ENCODE data around the gene ADORA1.

Gene ADORA1

DNA sequence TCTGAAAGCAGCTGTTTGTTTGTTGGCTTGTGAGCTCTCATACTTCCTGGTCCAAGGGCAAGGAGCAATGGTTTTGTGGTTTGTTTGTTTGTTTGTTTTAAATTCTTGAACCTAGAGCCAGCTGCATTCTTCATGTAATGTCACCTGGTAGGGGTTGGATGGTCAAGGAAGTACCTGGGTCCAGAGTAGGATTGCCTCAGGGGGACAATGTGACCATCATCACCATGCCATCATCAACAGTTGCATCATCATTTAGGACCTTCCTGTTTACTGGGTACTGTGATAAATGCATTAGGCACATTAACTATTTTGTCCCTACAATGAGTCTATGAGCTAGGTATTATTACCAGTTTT lies 27.0 kb upstream of the ADORA1 start:
- no peaks in the 10 kb centered on the region for H3K4me1 ChIP-seq (ENCODE audit: insufficient read depth, low read length)
- H3K9me3 ChIP-seq (ENCODE audit: insufficient read depth, low read length, severe bottlenecking) = no peaks in the 10 kb centered on the region
- no peaks in the 10 kb centered on the region for H4K20me1 ChIP-seq (ENCODE audit: insufficient read depth, low read length)
- H3K27ac ChIP-seq (ENCODE audit: low read length) = no peak overlapping the region
- no peaks in the 10 kb centered on the region for H3K36me3 ChIP-seq (ENCODE audit: insufficient read depth, low read length)
- no peak overlapping the region for H3K4me2 ChIP-seq (ENCODE audit: insufficient read depth, low read length)
- DNase-seq (no peak), ATAC-seq (ENCODE audit: insufficient read depth, low read depth) (no peak)
- no peak overlapping the region for H3K9ac ChIP-seq (ENCODE audit: low read depth, low read length)
- no peaks in the 10 kb centered on the region for H3K79me2 ChIP-seq (ENCODE audit: insufficient read depth, low read length)
- H2AFZ ChIP-seq (ENCODE audit: low read depth, low read length) = no peak overlapping the region
- no peaks in the 10 kb centered on the region for H3K27me3 ChIP-seq (ENCODE audit: insufficient read depth, low read length, poor library complexity)
- H3K4me3 ChIP-seq (ENCODE audit: low read depth in 1 of 2, low read length in 2 of 2) = no peak overlapping the region
- TF ChIP-seq CTCF (IDR thresholded peaks at IDR 0.05; ENCODE audit: borderline replicate concordance, extremely low read depth, low read length, poor library complexity, severe bottlenecking) (no peak), EZH2 (IDR thresholded peaks at IDR 0.05; ENCODE audit: borderline replicate concordance, low read depth, low read length, severe bottlenecking) (no peak)

DNA sequence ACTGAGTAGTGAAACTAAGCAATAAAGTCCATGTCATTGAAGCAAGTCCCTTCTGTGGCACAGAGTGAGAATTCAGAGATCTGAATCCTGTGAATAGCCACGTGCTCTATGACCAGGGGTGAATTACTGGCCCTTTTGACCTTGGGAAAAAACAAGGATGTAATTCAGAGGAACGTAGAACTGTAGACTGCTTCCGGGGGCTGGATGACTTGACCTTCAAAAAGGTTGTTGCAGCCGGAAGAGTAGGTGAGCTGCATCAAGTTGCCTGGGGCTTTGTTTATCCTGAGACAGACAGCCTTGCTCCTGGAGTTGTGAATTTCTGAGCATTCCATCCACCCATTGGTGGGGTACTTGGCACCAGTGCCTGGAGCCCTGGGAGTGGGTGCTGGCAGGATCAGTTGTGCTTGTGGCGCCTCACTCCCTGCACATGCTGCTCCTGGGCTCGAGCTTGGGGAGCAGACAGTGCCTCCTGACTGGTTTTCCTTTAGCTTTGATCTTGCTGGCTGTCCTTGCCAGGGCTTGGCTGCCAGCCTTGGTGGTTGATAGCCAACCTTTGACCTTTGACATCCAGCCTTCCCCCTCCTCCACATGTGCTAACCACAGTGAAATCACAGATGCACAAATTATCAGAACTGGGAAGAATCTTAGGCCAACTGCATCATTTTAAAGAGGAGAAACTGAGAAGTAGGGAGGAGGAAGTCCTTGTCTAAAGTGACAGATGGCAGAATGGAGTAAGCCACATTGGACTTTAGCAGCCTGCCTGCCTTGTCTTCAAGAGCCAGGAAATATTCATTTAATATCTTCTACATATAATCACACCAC lies 25.5 kb upstream of the ADORA1 start:
- Histone ChIP-seq H3K27ac (ENCODE audit: low read length) (no peak overlapping the region), H2AFZ (ENCODE audit: low read depth, low read length) (no peak overlapping the region), H4K20me1 (ENCODE audit: insufficient read depth, low read length) (no peaks in the 10 kb centered on the region), H3K4me2 (ENCODE audit: insufficient read depth, low read length) (no peak overlapping the region), H3K36me3 (ENCODE audit: insufficient read depth, low read length) (no peaks in the 10 kb centered on the region), H3K4me3 (ENCODE audit: low read depth in 1 of 2, low read length in 2 of 2) (no peak overlapping the region), H3K9ac (ENCODE audit: low read depth, low read length) (no peak overlapping the region), H3K79me2 (ENCODE audit: insufficient read depth, low read length) (no peaks in the 10 kb centered on the region), H3K27me3 (ENCODE audit: insufficient read depth, low read length, poor library complexity) (peaks cover 2% of the 10 kb centered on the region), H3K4me1 (ENCODE audit: insufficient read depth, low read length) (no peaks in the 10 kb centered on the region), H3K9me3 (ENCODE audit: insufficient read depth, low read length, severe bottlenecking) (no peaks in the 10 kb centered on the region)
- ATAC-seq (ENCODE audit: insufficient read depth, low read depth) (no peak), DNase-seq (no peak)
- TF ChIP-seq EZH2 (IDR thresholded peaks at IDR 0.05; ENCODE audit: borderline replicate concordance, low read depth, low read length, severe bottlenecking) (no peak), CTCF (IDR thresholded peaks at IDR 0.05; ENCODE audit: borderline replicate concordance, extremely low read depth, low read length, poor library complexity, severe bottlenecking) (no peak)

GRCh38 chr1:203103216-203103615 lies 24.3 kb upstream of the ADORA1 start:
- H3K27me3 ChIP-seq (ENCODE audit: insufficient read depth, low read length, poor library complexity) = peaks cover 8% of the 10 kb centered on the region
- H3K9me3 ChIP-seq (ENCODE audit: insufficient read depth, low read length, severe bottlenecking) = no peaks in the 10 kb centered on the region
- H3K79me2 ChIP-seq (ENCODE audit: insufficient read depth, low read length) = no peaks in the 10 kb centered on the region
- no peak for ATAC-seq (ENCODE audit: insufficient read depth, low read depth)
- no peak for DNase-seq
- H3K9ac ChIP-seq (ENCODE audit: low read depth, low read length) = no peak overlapping the region
- no peak overlapping the region for H2AFZ ChIP-seq (ENCODE audit: low read depth, low read length)
- TF ChIP-seq CTCF (IDR thresholded peaks at IDR 0.05; ENCODE audit: borderline replicate concordance, extremely low read depth, low read length, poor library complexity, severe bottlenecking) (no peak), EZH2 (IDR thresholded peaks at IDR 0.05; ENCODE audit: borderline replicate concordance, low read depth, low read length, severe bottlenecking) (no peak)
- H3K27ac ChIP-seq (ENCODE audit: low read length) = no peak overlapping the region
- H3K36me3 ChIP-seq (ENCODE audit: insufficient read depth, low read length) = no peaks in the 10 kb centered on the region
- no peaks in the 10 kb centered on the region for H3K4me1 ChIP-seq (ENCODE audit: insufficient read depth, low read length)
- H3K4me3 ChIP-seq (ENCODE audit: low read depth in 1 of 2, low read length in 2 of 2) = no peak overlapping the region
- H4K20me1 ChIP-seq (ENCODE audit: insufficient read depth, low read length) = no peaks in the 10 kb centered on the region
- H3K4me2 ChIP-seq (ENCODE audit: insufficient read depth, low read length) = no peak overlapping the region
